Jurkat, Clone E6-1 (cell line): Measurements from ENCODE around the gene EFCAB7. TPM values are rescaled to one million over a fixed set of nuclear protein-coding genes. Genes with fewer than 3 reads are reported as not detected.

Experiments
- DNase-seq: peaks from one replicate; pipeline ENCODE4 v3.0.0-alpha.2; 2011; ENCODE audit warnings: low read depth, low spot score
- H3K4me3 ChIP-seq: 2 replicates; pipeline ENCODE4 v1.5.1; 2011; ENCODE audit warnings: mild to moderate bottlenecking, low read length, control low read depth, moderate library complexity
- polyA plus RNA-seq: library from polyadenylated mRNA; unstranded; fragments of >200 nt; gene quantifications from one replicate; pipeline ENCODE4 v1.2.1, GENCODE V29; 2012; ENCODE audit warnings: missing spikeins; ENCODE audit not compliant: insufficient read length, insufficient read depth

The EFCAB7 gene
- 10.0 TPM for polyA plus RNA-seq

- DNase-seq, result peak; percentile 84
- peak within 1 kb of the TSS; percentile 95 for H3K4me3 ChIP-seq
Measured at GRCh38 chr1:63522891-63523728, at the start of gene EFCAB7, which contains the start of gene ITGB3BP. TSS of gene EFCAB7 (plus strand) at chr1:63523525. CDS start at chr1:63525573, 2,048 bp downstream. TSS of gene ITGB3BP (minus strand) at chr1:63523225. CDS start at chr1:63523133, 92 bp downstream.

GRCh38 chr1:63475761-63476160 lies 47.6 kb upstream of the EFCAB7 start:
- no peak for DNase-seq
- H3K4me3 ChIP-seq, result no peak overlapping the region

- no peak for DNase-seq
- no peak overlapping the region for H3K4me3 ChIP-seq
Measured at GRCh38 chr1:63480057-63480456, 43.3 kb upstream of the EFCAB7 start.

- DNase-seq, result no peak
- no peak overlapping the region for H3K4me3 ChIP-seq
Measured at GRCh38 chr1:63486629-63487028, 36.7 kb upstream of the EFCAB7 start.

- DNase-seq, result no peak
- no peak overlapping the region for H3K4me3 ChIP-seq
Measured at GRCh38 chr1:63487336-63488065, 35.8 kb upstream of the EFCAB7 start.

GRCh38 chr1:63497577-63497976 lies 25.7 kb upstream of the EFCAB7 start:
- no peak for DNase-seq

GRCh38 chr1:63498106-63498505 lies 25.2 kb upstream of the EFCAB7 start:
- DNase-seq, result no peak
- no peak overlapping the region for H3K4me3 ChIP-seq

More at GRCh38 chr1:63497577-63497976, 25.7 kb upstream of the EFCAB7 start:
- H3K4me3 ChIP-seq, result no peak overlapping the region

- DNase-seq, result peak; percentile 22
- no peak overlapping the region for H3K4me3 ChIP-seq
Measured at GRCh38 chr1:63501256-63501655, 22.1 kb upstream of the EFCAB7 start.

GRCh38 chr1:63506782-63507181 lies 16.5 kb upstream of the EFCAB7 start:
- no peak overlapping the region for H3K4me3 ChIP-seq
- no peak for DNase-seq

- no peak for DNase-seq
- no peak overlapping the region for H3K4me3 ChIP-seq
Measured at GRCh38 chr1:63509718-63510117, 13.6 kb upstream of the EFCAB7 start.

- no peak for DNase-seq
- H3K4me3 ChIP-seq, result no peak overlapping the region
Measured at GRCh38 chr1:63512584-63512983, 10.7 kb upstream of the EFCAB7 start.

- no peak overlapping the region for H3K4me3 ChIP-seq
- no peak for DNase-seq
Measured at GRCh38 chr1:63516629-63517028, 6.7 kb upstream of the EFCAB7 start.

- peak overlapping the region; percentile 95 for H3K4me3 ChIP-seq
- DNase-seq, result no peak
Measured at GRCh38 chr1:63523738-63524137, 413 bp downstream of the EFCAB7 start.

GRCh38 chr1:63524201-63524600 lies 876 bp downstream of the EFCAB7 start:
- DNase-seq, result no peak
- H3K4me3 ChIP-seq, result peak overlapping the region; percentile 95

- H3K4me3 ChIP-seq, result no peak overlapping the region
- no peak for DNase-seq
Measured at GRCh38 chr1:63532727-63533126, 9.4 kb downstream of the EFCAB7 start.

- no peak for DNase-seq
- H3K4me3 ChIP-seq, result no peak overlapping the region
Measured at GRCh38 chr1:63533931-63534330, 10.6 kb downstream of the EFCAB7 start.

- H3K4me3 ChIP-seq, result no peak overlapping the region
- DNase-seq, result no peak
Measured at GRCh38 chr1:63534406-63534805, 11.1 kb downstream of the EFCAB7 start.

- DNase-seq, result no peak
Measured at GRCh38 chr1:63537006-63537405, 13.7 kb downstream of the EFCAB7 start.

GRCh38 chr1:63537940-63538339 lies 14.6 kb downstream of the EFCAB7 start:
- peak; percentile 5 for DNase-seq
- no peak overlapping the region for H3K4me3 ChIP-seq

More at GRCh38 chr1:63537006-63537405, 13.7 kb downstream of the EFCAB7 start:
- H3K4me3 ChIP-seq, result no peak overlapping the region

- no peak for DNase-seq
- H3K4me3 ChIP-seq, result no peak overlapping the region
Measured at GRCh38 chr1:63545780-63546179, 22.5 kb downstream of the EFCAB7 start.
